HG03159 (cell line): ENCODE results near the gene STX12.
"Not testable (repeated sequence)": the region's sequence is repeated elsewhere in the genome, so short reads cannot be mapped to it uniquely, and the experiment has no call there.

Experiments
- ATAC-seq: cut with Tn5 transposase; IDR thresholded peaks from one replicate; pipeline ENCODE4 v1.9.1; 2021; ENCODE audit warnings: mild to moderate bottlenecking, moderate library complexity; ENCODE audit not compliant: unreplicated experiment

The STX12 gene

GRCh38 chr1:27774654-27775053, 1.6 kb downstream of the STX12 start:
- ATAC-seq, result no peak

- ATAC-seq, result not testable (repeated sequence)
Observed at GRCh38 chr1:27775336-27775735, 2.3 kb downstream of the STX12 start.

- ATAC-seq, result not testable (repeated sequence)
Observed at GRCh38 chr1:27776276-27776675, 3.3 kb downstream of the STX12 start.

GRCh38 chr1:27778056-27778455, 5.0 kb downstream of the STX12 start:
- no peak for ATAC-seq

GRCh38 chr1:27779122-27779521, 6.1 kb downstream of the STX12 start:
- ATAC-seq, result no peak

GRCh38 chr1:27782950-27783349, 9.9 kb downstream of the STX12 start:
- ATAC-seq, result no peak

- no peak for ATAC-seq
Observed at GRCh38 chr1:27784700-27785099, 11.7 kb downstream of the STX12 start.

- ATAC-seq, result no peak
Observed at GRCh38 chr1:27785781-27786455, 12.9 kb downstream of the STX12 start.

- ATAC-seq, result no peak
Observed at GRCh38 chr1:27787895-27788294, 14.9 kb downstream of the STX12 start.

- no peak for ATAC-seq
Observed at GRCh38 chr1:27789540-27790041, 16.6 kb downstream of the STX12 start.

GRCh38 chr1:27790270-27790669, 17.3 kb downstream of the STX12 start:
- ATAC-seq, result not testable (repeated sequence)

GRCh38 chr1:27795601-27796000, 22.6 kb downstream of the STX12 start:
- no peak for ATAC-seq

- ATAC-seq, result no peak
Observed at GRCh38 chr1:27804791-27805190, 31.8 kb downstream of the STX12 start.

GRCh38 chr1:27806758-27807157, 33.7 kb downstream of the STX12 start:
- no peak for ATAC-seq

- no peak for ATAC-seq
Observed at GRCh38 chr1:27807385-27807784, 34.4 kb downstream of the STX12 start.

- ATAC-seq, result not testable (repeated sequence)
Observed at GRCh38 chr1:27808131-27808530, 35.1 kb downstream of the STX12 start.

- ATAC-seq, result no peak
Observed at GRCh38 chr1:27809883-27810282, 36.9 kb downstream of the STX12 start.

- no peak for ATAC-seq
Observed at GRCh38 chr1:27811741-27812500, 38.9 kb downstream of the STX12 start.

GRCh38 chr1:27816921-27817630, 44.1 kb downstream of the STX12 start:
- ATAC-seq, result no peak

- ATAC-seq, result no peak
Observed at GRCh38 chr1:27821761-27822315, 48.8 kb downstream of the STX12 start.

- ATAC-seq, result no peak
Observed at GRCh38 chr1:27823784-27824183, 50.8 kb downstream of the STX12 start.
